SH-SY5Y (cell line): ENCODE measurements around the gene ONECUT3.

Experiments used
- GATA2 ChIP-seq: IDR thresholded peaks from 2 replicates; pipeline ENCODE4 v1.6.1; 2011; ENCODE audit warnings: mild to moderate bottlenecking, low read depth, low read length
- GATA3 ChIP-seq: IDR thresholded peaks from 2 replicates; pipeline ENCODE4 v1.6.1; 2011; ENCODE audit warnings: low read depth, mild to moderate bottlenecking, low read length, moderate library complexity

DNA sequence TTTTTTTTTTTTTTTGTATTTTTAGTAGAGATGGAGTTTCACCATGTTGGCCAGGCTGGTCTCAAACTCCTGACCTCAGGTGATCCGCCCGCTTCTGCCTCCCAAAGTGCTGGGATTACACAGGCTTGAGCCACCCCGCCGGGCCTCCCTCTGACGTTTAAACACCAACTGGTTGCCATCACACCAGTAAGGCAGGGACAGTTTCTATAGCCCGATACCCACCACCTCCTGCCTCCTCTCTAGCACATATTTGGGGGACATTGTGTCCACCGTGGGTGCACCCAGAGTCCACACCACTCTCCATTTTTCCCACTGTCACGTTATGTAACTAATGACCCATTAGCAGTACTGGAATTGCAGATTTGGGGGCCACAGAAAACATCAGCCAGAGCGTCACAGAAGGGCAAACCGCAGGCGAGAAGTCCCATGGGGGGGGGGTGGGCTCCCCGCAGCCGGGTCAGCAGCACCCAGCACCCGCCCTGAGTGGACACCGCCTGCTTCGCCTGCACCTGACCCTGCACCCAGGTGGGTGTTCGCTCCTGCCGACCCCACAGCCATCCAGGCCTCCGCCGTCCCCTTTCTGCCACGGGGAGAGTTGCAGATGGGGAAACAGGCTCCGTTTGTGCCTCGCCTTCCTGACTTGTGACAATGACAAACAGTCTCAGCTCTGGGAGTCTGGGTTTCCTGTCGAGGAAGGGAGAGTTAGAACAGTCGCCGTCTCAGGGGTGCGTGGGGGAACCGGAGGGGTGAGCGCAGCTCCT, 3.6 kb downstream of the ONECUT3 start:
- TF ChIP-seq GATA2 (no peak), GATA3 (no peak)
